GM12878 (cell line): Measurements from ENCODE around the gene USP25. TPM values are rescaled to one million over a fixed set of nuclear protein-coding genes. Genes with fewer than 3 reads are reported as not detected.

ENCODE experiments used
- ATAC-seq: fragments of 200-7000 bp; cut with Tn5 transposase; 3 replicates; pipeline ENCODE4 v1.9.1; 2020; ENCODE audit warnings: mild to moderate bottlenecking, moderate library complexity
- BruUV-seq: library from RNA; stranded (reverse); fragments of 400-500 nt; replicated peaks from 2 replicates; lab custom pipeline; 2021; lab: Mats Ljungman, UMichigan
- CTCF ChIA-PET: fragments of 300-600 bp; sonication (Branson Sonifier 250); formaldehyde crosslinking; extraction: SDS; loops from one replicate; lab custom pipeline; 2021; ENCODE audit warnings: inconsistent platforms; lab: Yijun Ruan, JAX
- POLR2A ChIA-PET: fragments of 350-600 bp; formaldehyde crosslinking; extraction: SDS; loops from one replicate; lab custom pipeline; 2021; ENCODE audit warnings: inconsistent platforms; lab: Charles Lee
- RAD21 ChIA-PET: fragments of 300-600 bp; sonication (Branson Sonifier 250); formaldehyde crosslinking; loops from one replicate; lab custom pipeline; 2023; ENCODE audit warnings: antibody characterized with exemption; ENCODE audit not compliant: unreplicated experiment; lab: Charles Lee
- SMC1A ChIA-PET: fragments of 300-600 bp; sonication (Branson Sonifier 250); formaldehyde crosslinking; loops from one replicate; lab custom pipeline; 2023; ENCODE audit not compliant: unreplicated experiment, uncharacterized antibody; lab: Charles Lee
- DNase-seq: peaks from one replicate; pipeline ENCODE4 v3.0.0-alpha.2; 2011; ENCODE audit warnings: low read depth, low spot score
- FAIRE-seq: peaks from 3 replicates; lab custom pipeline; 2011; peaks lifted over from hg19 to GRCh38; lab: Jason Lieb, UNC
- H2AFZ ChIP-seq: 2 replicates; pipeline ENCODE4 v1.6.0; 2011; ENCODE audit warnings: low read depth, low read length, control low read depth; ENCODE audit not compliant: control insufficient read depth
- H3K27ac ChIP-seq: 2 replicates; pipeline ENCODE4 v1.5.1; 2011; ENCODE audit warnings: control low read depth; ENCODE audit not compliant: control insufficient read depth, insufficient read depth
- H3K27me3 ChIP-seq, 2 experiments: replicated peaks in 1 of 2; 2 replicates each; pipeline versions ENCODE4 v1.6.0 to v1.6.1; 2011; ENCODE audit warnings: low read length in 1 of 2; ENCODE audit not compliant: control insufficient read depth in 2 of 2, insufficient read depth in 2 of 2
- H3K36me3 ChIP-seq, 2 experiments: 2 replicates each; pipeline ENCODE4 v1.5.1; 2011; ENCODE audit warnings: low read length in 1 of 2; ENCODE audit not compliant: control insufficient read depth in 2 of 2, insufficient read depth in 2 of 2
- H3K4me1 ChIP-seq: 2 replicates; pipeline ENCODE4 v1.6.1; 2011; ENCODE audit warnings: mild to moderate bottlenecking, low read length, moderate library complexity, mixed read lengths; ENCODE audit not compliant: control insufficient read depth, insufficient read depth
- H3K4me2 ChIP-seq: 2 replicates; pipeline ENCODE4 v1.6.0; 2011; ENCODE audit warnings: control low read depth; ENCODE audit not compliant: control insufficient read depth, insufficient read depth
- H3K4me3 ChIP-seq: fragments of 200-600 bp; sonication (generic); 2 replicates; pipeline ENCODE4 v1.5.1; 2016
- H3K79me2 ChIP-seq: 2 replicates; pipeline ENCODE4 v1.6.0; 2011; ENCODE audit warnings: low read length; ENCODE audit not compliant: control insufficient read depth, insufficient read depth
- H3K9ac ChIP-seq: 2 replicates; pipeline ENCODE4 v1.8.0; 2011; ENCODE audit warnings: low read length, control low read depth, mixed read lengths; ENCODE audit not compliant: control insufficient read depth, insufficient read depth
- H3K9me3 ChIP-seq: replicated peaks from 3 replicates; pipeline ENCODE4 v1.5.1; 2011; ENCODE audit warnings: mild to moderate bottlenecking, low read length; ENCODE audit not compliant: control insufficient read depth, insufficient read depth
- H4K20me1 ChIP-seq: 2 replicates; pipeline ENCODE4 v1.6.0; 2011; ENCODE audit not compliant: control insufficient read depth, insufficient read depth
- BACH1 ChIP-seq: fragments of 450-650 bp; IDR thresholded peaks from 2 replicates; pipeline ENCODE4 v1.6.1; 2017; ENCODE audit warnings: mild to moderate bottlenecking, borderline replicate concordance
- KAT2A ChIP-seq: conservative IDR thresholded peaks from 2 replicates; pipeline ENCODE4 v1.6.1; 2011; ENCODE audit warnings: low read depth, low read length; ENCODE audit not compliant: control insufficient read depth
- KDM1A ChIP-seq: fragments of 200-600 bp; sonication (generic); IDR thresholded peaks from 2 replicates; pipeline ENCODE4 v1.6.1; 2016; ENCODE audit warnings: borderline replicate concordance
- MEF2A ChIP-seq: IDR thresholded peaks from 2 replicates; pipeline ENCODE4 v1.6.1; 2011; ENCODE audit warnings: low read depth, mild to moderate bottlenecking, low read length, moderate library complexity; ENCODE audit not compliant: insufficient read depth
- MYB ChIP-seq: fragments of 150-350 bp; IDR thresholded peaks from 2 replicates; pipeline ENCODE4 v1.6.1; 2014; ENCODE audit warnings: mild to moderate bottlenecking, low read depth, low read length, borderline replicate concordance
- MYC ChIP-seq: IDR thresholded peaks from 2 replicates; pipeline ENCODE4 v1.6.1; 2011; ENCODE audit warnings: mild to moderate bottlenecking, low read length, moderate library complexity, inconsistent platforms; ENCODE audit not compliant: insufficient read depth, insufficient replicate concordance, insufficient read length, severe bottlenecking
- NFXL1 ChIP-seq: fragments of 450-650 bp; IDR thresholded peaks from 2 replicates; pipeline ENCODE4 v1.6.1; 2017; ENCODE audit warnings: antibody characterized with exemption, mild to moderate bottlenecking, borderline replicate concordance
- PAX5 ChIP-seq: IDR thresholded peaks from 2 replicates; pipeline ENCODE4 v1.6.1; 2011; ENCODE audit warnings: low read depth, low read length, borderline replicate concordance
- POLR2A ChIP-seq: IDR thresholded peaks from 2 replicates; pipeline ENCODE4 v1.6.1; 2011; ENCODE audit warnings: low read depth, mild to moderate bottlenecking, low read length
- RBBP5 ChIP-seq: fragments of 200-600 bp; sonication (generic); conservative IDR thresholded peaks from 2 replicates; pipeline ENCODE4 v1.6.1; 2016
- SKIL ChIP-seq: fragments of 450-650 bp; IDR thresholded peaks from 2 replicates; pipeline ENCODE4 v1.6.1; 2017; ENCODE audit warnings: mild to moderate bottlenecking, low read depth, inconsistent platforms; ENCODE audit not compliant: poor library complexity, severe bottlenecking
- YY1 ChIP-seq: IDR thresholded peaks from 2 replicates; pipeline ENCODE4 v1.6.1; 2011; ENCODE audit warnings: low read depth, mild to moderate bottlenecking, low read length
- ZBTB33 ChIP-seq: fragments of 450-650 bp; IDR thresholded peaks from 2 replicates; pipeline ENCODE4 v1.6.1; 2017; ENCODE audit warnings: mild to moderate bottlenecking
- ZNF622 ChIP-seq: fragments of 450-650 bp; IDR thresholded peaks from 2 replicates; pipeline ENCODE4 v1.6.1; 2017; ENCODE audit warnings: mild to moderate bottlenecking, inconsistent platforms
- WGBS: methylation state at CpG from one replicate; pipeline ENCODE4 v1.1.6; 2016; ENCODE audit warnings: low lambda C conversion rate; ENCODE audit not compliant: insufficient replicate concordance, insufficient coverage; ENCODE audit errors: missing lambda C conversion rate; 5-methylcytosine and 5-hydroxymethylcytosine counted together
- in situ Hi-C: fragments of 300-500 bp; cut with MboI; formaldehyde crosslinking; loops from 9 replicates; pipeline ENCODE4 v1.14.3; 2018; ENCODE audit warnings: mixed read lengths
- intact Hi-C: fragments of 100-400 bp; cut with micrococcal nuclease; formaldehyde crosslinking; loops from one replicate; pipeline ENCODE4 v1.14.2; 2022; ENCODE audit not compliant: unreplicated experiment
- polyA plus RNA-seq, 11 experiments: library from polyadenylated mRNA; depleted of rRNA in 4 of 11; unstranded in 6 of 11; stranded (reverse) in 5 of 11; fragments of >200 nt; fragmentation: Nextera tagmentation in 4 of 11; fragmentation: Illumina TruSeq in 1 of 11; extraction: Ambion mirVana in 4 of 11; extraction: Trizol in 1 of 11; gene quantifications; 1 replicate in 1 of 11; 2 replicates in 10 of 11; pipeline versions ENCODE4 v1.2.1 to v1.2.3, GENCODE V29; 2011 to 2016; ENCODE audit warnings: inconsistent platforms in 2 of 11, missing spikeins in 2 of 11, low read depth in 1 of 11
- total RNA-seq, 4 experiments: library from RNA; depleted of rRNA in 3 of 4; stranded (reverse); fragments of >200 nt in 3 of 4; fragmentation: Illumina TruSeq in 1 of 4; extraction: Trizol in 1 of 4; gene quantifications; 2 replicates each; pipeline versions ENCODE4 v1.2.1 to v1.2.3, GENCODE V29; 2013 to 2021
- TF ChIP-seq, protein P1 (sequence below): fragments of 150-350 bp; IDR thresholded peaks from 2 replicates; pipeline ENCODE4 v1.6.1; 2016; ENCODE audit warnings: low read depth, low read length
- TF ChIP-seq, protein P2 (sequence below): fragments of 450-650 bp; IDR thresholded peaks from 2 replicates; pipeline ENCODE4 v1.6.1; 2016; ENCODE audit warnings: mild to moderate bottlenecking

USP25 gene
- total and polyA plus RNA-seq, 10 of the 15 experiments (the other 5 are each of a cell fraction or from before 2014, with no cell fraction given), result 1.5 to 31.3 (median 23.4) TPM

- no peaks in the 10 kb centered on the region for H4K20me1 ChIP-seq
- FAIRE-seq (no peak), DNase-seq (no peak), ATAC-seq (no peak)
- POLR2A ChIA-PET, result no interaction called here
- no peak overlapping the region for H3K9ac ChIP-seq
- H3K4me1 ChIP-seq, result no peaks in the 10 kb centered on the region
- H3K27ac ChIP-seq, result no peak overlapping the region
- SMC1A ChIA-PET, result no interaction called here
- H3K27me3 ChIP-seq, result no peaks in the 10 kb centered on the region
- H3K36me3 ChIP-seq, result peaks cover 0 to 4% of the 10 kb centered on the region in 2 experiments; a peak in 3 of 4 replicates
- in situ Hi-C loops, result no loop called here
- no peak overlapping the region for H3K4me2 ChIP-seq
- no peaks in the 10 kb centered on the region for H3K9me3 ChIP-seq
- RAD21 ChIA-PET, result no interaction called here
- no peak overlapping the region for H3K4me3 ChIP-seq
- H2AFZ ChIP-seq, result no peak overlapping the region
- 92% methylated on average over 2 of the region's 2 CpGs for WGBS
- intact Hi-C loops, result no loop called here
- BruUV-seq, result no TSS peak
- CTCF ChIA-PET, result interaction anchor here (0.6 kb wide), 1 partner anchor 13 kb away, joined by 3 read pairs; no protein-coding TSS in a partner anchor
- H3K79me2 ChIP-seq, result no peaks in the 10 kb centered on the region
- TF ChIP-seq SKIL (no peak), ZBTB33 (no peak), PAX5 (no peak), NFXL1 (no peak), MEF2A (no peak), KDM1A (no peak), KAT2A (no peak), POLR2A (no peak), MYC (no peak), MYB (no peak), BACH1 (no peak), YY1 (no peak), RBBP5 (no peak), ZNF622 (no peak)
- TF ChIP-seq, protein P1, sequence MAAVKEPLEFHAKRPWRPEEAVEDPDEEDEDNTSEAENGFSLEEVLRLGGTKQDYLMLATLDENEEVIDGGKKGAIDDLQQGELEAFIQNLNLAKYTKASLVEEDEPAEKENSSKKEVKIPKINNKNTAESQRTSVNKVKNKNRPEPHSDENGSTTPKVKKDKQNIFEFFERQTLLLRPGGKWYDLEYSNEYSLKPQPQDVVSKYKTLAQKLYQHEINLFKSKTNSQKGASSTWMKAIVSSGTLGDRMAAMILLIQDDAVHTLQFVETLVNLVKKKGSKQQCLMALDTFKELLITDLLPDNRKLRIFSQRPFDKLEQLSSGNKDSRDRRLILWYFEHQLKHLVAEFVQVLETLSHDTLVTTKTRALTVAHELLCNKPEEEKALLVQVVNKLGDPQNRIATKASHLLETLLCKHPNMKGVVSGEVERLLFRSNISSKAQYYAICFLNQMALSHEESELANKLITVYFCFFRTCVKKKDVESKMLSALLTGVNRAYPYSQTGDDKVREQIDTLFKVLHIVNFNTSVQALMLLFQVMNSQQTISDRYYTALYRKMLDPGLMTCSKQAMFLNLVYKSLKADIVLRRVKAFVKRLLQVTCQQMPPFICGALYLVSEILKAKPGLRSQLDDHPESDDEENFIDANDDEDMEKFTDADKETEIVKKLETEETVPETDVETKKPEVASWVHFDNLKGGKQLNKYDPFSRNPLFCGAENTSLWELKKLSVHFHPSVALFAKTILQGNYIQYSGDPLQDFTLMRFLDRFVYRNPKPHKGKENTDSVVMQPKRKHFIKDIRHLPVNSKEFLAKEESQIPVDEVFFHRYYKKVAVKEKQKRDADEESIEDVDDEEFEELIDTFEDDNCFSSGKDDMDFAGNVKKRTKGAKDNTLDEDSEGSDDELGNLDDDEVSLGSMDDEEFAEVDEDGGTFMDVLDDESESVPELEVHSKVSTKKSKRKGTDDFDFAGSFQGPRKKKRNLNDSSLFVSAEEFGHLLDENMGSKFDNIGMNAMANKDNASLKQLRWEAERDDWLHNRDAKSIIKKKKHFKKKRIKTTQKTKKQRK, result no peak
- TF ChIP-seq, protein P2, sequence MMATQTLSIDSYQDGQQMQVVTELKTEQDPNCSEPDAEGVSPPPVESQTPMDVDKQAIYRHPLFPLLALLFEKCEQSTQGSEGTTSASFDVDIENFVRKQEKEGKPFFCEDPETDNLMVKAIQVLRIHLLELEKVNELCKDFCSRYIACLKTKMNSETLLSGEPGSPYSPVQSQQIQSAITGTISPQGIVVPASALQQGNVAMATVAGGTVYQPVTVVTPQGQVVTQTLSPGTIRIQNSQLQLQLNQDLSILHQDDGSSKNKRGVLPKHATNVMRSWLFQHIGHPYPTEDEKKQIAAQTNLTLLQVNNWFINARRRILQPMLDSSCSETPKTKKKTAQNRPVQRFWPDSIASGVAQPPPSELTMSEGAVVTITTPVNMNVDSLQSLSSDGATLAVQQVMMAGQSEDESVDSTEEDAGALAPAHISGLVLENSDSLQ, result no peak
Observed at GRCh38 chr21:15839601-15840000, 109.8 kb downstream of the USP25 start.
